BJ (cell line): Measurements from ENCODE around the gene RNF32. TPM values are rescaled to one million over a fixed set of nuclear protein-coding genes. Genes with fewer than 3 reads are reported as not detected.

Experiments
- CTCF ChIA-PET: fragments of 350-600 bp; formaldehyde crosslinking; extraction: SDS; loops from one replicate; lab custom pipeline; 2021; ENCODE audit warnings: antibody characterized with exemption, inconsistent platforms; lab: Yijun Ruan, JAX
- POLR2A ChIA-PET: fragments of 300-600 bp; sonication (Branson Sonifier 250); formaldehyde crosslinking; extraction: SDS; loops from one replicate; lab custom pipeline; 2021; ENCODE audit warnings: antibody characterized with exemption; lab: Charles Lee
- DNase-seq: peaks from one replicate; pipeline ENCODE4 v3.0.0-alpha.2; 2011; ENCODE audit warnings: low read depth
- H3K27me3 ChIP-seq: 2 replicates; pipeline ENCODE4 v1.6.0; 2011; ENCODE audit warnings: low read length; ENCODE audit not compliant: control insufficient read depth, insufficient read depth
- H3K36me3 ChIP-seq: 2 replicates; pipeline ENCODE4 v1.5.1; 2011; ENCODE audit warnings: low read length; ENCODE audit not compliant: control insufficient read depth, insufficient read depth
- H3K4me3 ChIP-seq: 2 replicates; pipeline ENCODE4 v1.5.1; 2011; ENCODE audit warnings: low read depth, mild to moderate bottlenecking, control low read depth, low read length
- polyA plus RNA-seq: library from polyadenylated mRNA; depleted of rRNA; stranded (reverse); fragments of >200 nt; gene quantifications from 2 replicates; pipeline ENCODE4 v1.2.3, GENCODE V29; 2011
- TF ChIP-seq, protein P1 (sequence below): IDR thresholded peaks from 2 replicates; pipeline ENCODE4 v1.5.1; 2011; ENCODE audit warnings: low read depth, mild to moderate bottlenecking, control low read depth, inconsistent platforms, low read length, moderate library complexity; ENCODE audit not compliant: insufficient read depth

The RNF32 gene
- polyA plus RNA-seq, 1 experiment: 0.63 TPM

GRCh38 chr7:156620291-156620675 is 20.3 kb upstream of the RNF32 start:
- ChIA-PET POLR2A (no interaction called here), CTCF (no interaction called here)

DNA sequence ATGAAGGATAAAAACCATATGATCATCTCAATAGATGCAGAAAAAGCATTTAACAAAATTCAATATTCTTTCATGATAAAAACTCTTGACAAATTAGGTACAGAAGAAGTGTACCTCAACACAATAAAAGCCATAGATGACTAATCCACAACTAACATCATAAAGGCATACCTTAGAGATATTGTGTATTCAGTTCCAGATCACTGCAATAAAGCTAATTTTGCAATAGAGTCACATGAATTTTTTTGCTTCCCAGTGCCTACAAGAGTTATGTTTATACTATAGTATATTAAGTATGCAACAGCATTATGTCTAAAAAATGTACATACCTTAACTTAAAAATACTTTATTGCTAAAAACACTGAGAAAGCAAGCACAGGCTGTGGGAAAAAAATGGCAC is 18.9 kb upstream of the RNF32 start:
- TF ChIP-seq, protein P1, sequence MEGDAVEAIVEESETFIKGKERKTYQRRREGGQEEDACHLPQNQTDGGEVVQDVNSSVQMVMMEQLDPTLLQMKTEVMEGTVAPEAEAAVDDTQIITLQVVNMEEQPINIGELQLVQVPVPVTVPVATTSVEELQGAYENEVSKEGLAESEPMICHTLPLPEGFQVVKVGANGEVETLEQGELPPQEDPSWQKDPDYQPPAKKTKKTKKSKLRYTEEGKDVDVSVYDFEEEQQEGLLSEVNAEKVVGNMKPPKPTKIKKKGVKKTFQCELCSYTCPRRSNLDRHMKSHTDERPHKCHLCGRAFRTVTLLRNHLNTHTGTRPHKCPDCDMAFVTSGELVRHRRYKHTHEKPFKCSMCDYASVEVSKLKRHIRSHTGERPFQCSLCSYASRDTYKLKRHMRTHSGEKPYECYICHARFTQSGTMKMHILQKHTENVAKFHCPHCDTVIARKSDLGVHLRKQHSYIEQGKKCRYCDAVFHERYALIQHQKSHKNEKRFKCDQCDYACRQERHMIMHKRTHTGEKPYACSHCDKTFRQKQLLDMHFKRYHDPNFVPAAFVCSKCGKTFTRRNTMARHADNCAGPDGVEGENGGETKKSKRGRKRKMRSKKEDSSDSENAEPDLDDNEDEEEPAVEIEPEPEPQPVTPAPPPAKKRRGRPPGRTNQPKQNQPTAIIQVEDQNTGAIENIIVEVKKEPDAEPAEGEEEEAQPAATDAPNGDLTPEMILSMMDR: no peak
- Histone ChIP-seq H3K4me3 (no peak overlapping the region), H3K36me3 (no peaks in the 10 kb centered on the region), H3K27me3 (0 out of 2 replicates have a peak, but pooled peaks cover 1% of the 10 kb centered on the region)
- CTCF ChIA-PET: no interaction called here
- no peak for DNase-seq
- POLR2A ChIA-PET: no interaction called here

More at GRCh38 chr7:156620291-156620675, 20.3 kb upstream of the RNF32 start:
- H3K27me3 ChIP-seq: peaks cover 8% of the 10 kb centered on the region
- DNase-seq: no peak
- no peak overlapping the region for H3K4me3 ChIP-seq
- no peaks in the 10 kb centered on the region for H3K36me3 ChIP-seq
- TF ChIP-seq, protein P1: no peak

GRCh38 chr7:156625580-156625979 is 15.0 kb upstream of the RNF32 start:
- TF ChIP-seq, protein P1: no peak
- no peak for DNase-seq
- ChIA-PET CTCF (no interaction called here), POLR2A (no interaction called here)
- Histone ChIP-seq H3K4me3 (no peak overlapping the region), H3K36me3 (no peaks in the 10 kb centered on the region), H3K27me3 (no peaks in the 10 kb centered on the region)

DNA sequence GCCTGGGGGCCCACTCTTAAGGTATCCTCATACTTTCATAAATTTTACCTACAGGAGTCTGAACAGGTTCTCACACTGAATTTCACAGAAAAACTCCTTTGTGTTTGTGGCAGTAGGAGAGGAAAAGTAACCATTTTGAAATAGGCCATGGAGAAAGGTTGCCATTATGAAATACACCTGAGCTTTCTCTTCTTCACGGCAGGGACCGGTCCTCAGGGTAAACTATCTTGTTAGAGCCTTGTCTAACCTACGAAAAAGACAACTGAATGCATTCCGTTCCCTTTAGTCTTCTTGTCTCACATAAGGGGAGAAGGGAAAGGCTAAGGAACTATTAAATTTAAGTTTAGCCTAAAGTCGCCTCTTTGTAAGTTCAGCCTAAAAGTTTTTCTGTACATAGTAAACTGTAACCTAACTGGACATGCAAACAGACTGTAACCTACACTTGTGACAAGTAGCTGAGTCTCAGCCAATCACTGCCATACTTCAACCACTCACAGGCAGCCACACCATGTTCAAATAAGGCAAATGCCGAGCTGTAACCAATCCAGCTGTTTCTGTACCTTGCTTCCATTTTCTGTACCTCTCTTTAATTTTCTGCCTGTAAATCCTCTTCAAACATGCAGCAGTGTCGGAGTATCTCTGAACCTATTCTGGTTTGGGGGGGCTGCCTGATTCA is 14.2 kb upstream of the RNF32 start:
- DNase-seq: no peak

GRCh38 chr7:156628562-156628961 is 12.0 kb upstream of the RNF32 start:
- TF ChIP-seq, protein P1: no peak
- POLR2A ChIA-PET: no interaction called here
- CTCF ChIA-PET: no interaction called here
- Histone ChIP-seq H3K27me3 (no peaks in the 10 kb centered on the region), H3K36me3 (no peaks in the 10 kb centered on the region), H3K4me3 (no peak overlapping the region)
- no peak for DNase-seq

More for the DNA sequence above, 14.2 kb upstream of the RNF32 start:
- TF ChIP-seq, protein P1: no peak
- CTCF ChIA-PET: no interaction called here
- Histone ChIP-seq H3K27me3 (no peaks in the 10 kb centered on the region), H3K4me3 (no peak overlapping the region), H3K36me3 (no peaks in the 10 kb centered on the region)
- POLR2A ChIA-PET: no interaction called here
